Renal cortex interstitium (tissue), 11 donors: ENCODE results near the gene ITGA2. TPM values are rescaled to one million over a fixed set of nuclear protein-coding genes. Genes with fewer than 3 reads are reported as not detected.
"Not testable (repeated sequence)": the region's sequence is repeated elsewhere in the genome, so short reads cannot be mapped to it uniquely, and the experiment has no call there.

Experiments used
- DNase-seq, 11 donors: peaks; one replicate each; pipeline ENCODE4 v3.0.0-alpha.2; 2013; ENCODE audit warnings: low read depth in 9 of 11, low spot score in 4 of 11; ENCODE audit errors: extremely low read depth in 1 of 11
- polyA plus RNA-seq, 3 donors: library from polyadenylated mRNA; unstranded; fragments of 120-200 nt; gene quantifications; one replicate each; pipeline ENCODE4 v1.2.1, GENCODE V29; 2013; ENCODE audit not compliant: insufficient read length in 3 of 3

Gene ITGA2
- polyA plus RNA-seq, 3 donors = 26.1 to 32.5 (median 27.1) TPM

- DNase-seq = not testable (repeated sequence)
These were observed 123.2 kb downstream of the ITGA2 start for GRCh38 chr5:53112307-53112706.

GRCh38 chr5:53112909-53113308 lies 123.8 kb downstream of the ITGA2 start:
- DNase-seq = no peak

- no peak for DNase-seq
These were observed 124.8 kb downstream of the ITGA2 start for GRCh38 chr5:53113947-53114346.

GRCh38 chr5:53114988-53115387 lies 125.8 kb downstream of the ITGA2 start:
- no peak for DNase-seq

- no peak for DNase-seq
These were observed 127.4 kb downstream of the ITGA2 start for GRCh38 chr5:53116597-53116996.

GRCh38 chr5:53118879-53119278 lies 129.7 kb downstream of the ITGA2 start:
- DNase-seq = no peak

- no peak for DNase-seq
These were observed 131.0 kb downstream of the ITGA2 start for GRCh38 chr5:53120165-53120564.

GRCh38 chr5:53123702-53124101 lies 134.6 kb downstream of the ITGA2 start:
- no peak for DNase-seq

GRCh38 chr5:53126521-53126920 lies 137.4 kb downstream of the ITGA2 start:
- DNase-seq = no peak

- DNase-seq = no peak
These were observed 138.0 kb downstream of the ITGA2 start for GRCh38 chr5:53127107-53127506.

GRCh38 chr5:53128481-53128880 lies 139.3 kb downstream of the ITGA2 start:
- DNase-seq = no peak

- DNase-seq = no peak
These were observed 141.1 kb downstream of the ITGA2 start for GRCh38 chr5:53130266-53130665.

- no peak for DNase-seq
These were observed 143.9 kb downstream of the ITGA2 start for GRCh38 chr5:53133020-53133419.

Other genes starting within 250 kb of the ITGA2 start
- 10 to 100 TPM; 47.7 to 59.8 (median 52.6) TPM for gene ITGA1, start 201.4 kb upstream of the ITGA2 start, polyA plus RNA-seq
- gene PELO, start 201.4 kb upstream of the ITGA2 start, polyA plus RNA-seq = 10 to 100 TPM; 26.6 to 29.6 (median 27.5) TPM
- gene MOCS2, start 120.4 kb downstream of the ITGA2 start, polyA plus RNA-seq = 10 to 100 TPM; 66.0 to 87.3 (median 73.2) TPM